ENCODE results near the gene BTBD9. TPM values are rescaled to one million over a fixed set of nuclear protein-coding genes. Genes with fewer than 3 reads are reported as not detected.

Gene BTBD9
- total and polyA plus RNA-seq, 10 donors, result 1.2 to 43.1 (median 27.8) TPM

DNA sequence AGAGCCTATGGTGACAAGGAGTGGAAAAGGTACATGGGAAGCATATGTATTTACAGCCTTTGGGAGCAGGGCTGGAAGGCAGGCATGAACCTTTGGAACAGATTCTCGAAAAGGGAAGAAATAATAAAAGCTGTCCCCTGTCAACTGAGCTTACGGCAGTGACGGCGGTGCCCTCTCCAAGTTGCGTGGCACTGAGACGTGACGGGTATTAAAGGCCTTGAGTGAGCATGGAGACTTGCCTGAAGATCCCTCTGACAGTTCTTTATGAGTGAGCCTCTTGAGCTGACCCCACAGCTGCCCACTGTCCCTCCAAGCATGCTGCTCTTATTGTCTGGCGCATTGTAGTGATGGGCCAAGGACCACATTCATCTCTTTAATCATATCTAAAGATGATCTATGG, 431.7 kb downstream of the BTBD9 start:
- no peaks in the 10 kb centered on the region for H3K36me3 ChIP-seq
- no peaks in the 10 kb centered on the region for H3K27me3 ChIP-seq (replicated peaks in 1 of 7)
- TF ChIP-seq POLR2A (IDR thresholded peaks at IDR 0.05) (no peak), POLR2AphosphoS5 (IDR thresholded peaks at IDR 0.05) (no peak)
- no peaks in the 10 kb centered on the region for H3K9me3 ChIP-seq
- intact Hi-C loops (cut with DNase I; ENCODE audit: low total_unique reads), result no loop called here
- no peak overlapping the region for H3K4me3 ChIP-seq
- WGBS, 5 donors, result 91 to 98% (median 95%) methylated on average over 8 of the region's 8 CpGs
- peaks cover 4 to 17% (median 9%) of the 10 kb centered on the region in 6 donors for H3K4me1 ChIP-seq
- DNase-seq, result no peak
- H3K27ac ChIP-seq, result no peak overlapping the region

DNA sequence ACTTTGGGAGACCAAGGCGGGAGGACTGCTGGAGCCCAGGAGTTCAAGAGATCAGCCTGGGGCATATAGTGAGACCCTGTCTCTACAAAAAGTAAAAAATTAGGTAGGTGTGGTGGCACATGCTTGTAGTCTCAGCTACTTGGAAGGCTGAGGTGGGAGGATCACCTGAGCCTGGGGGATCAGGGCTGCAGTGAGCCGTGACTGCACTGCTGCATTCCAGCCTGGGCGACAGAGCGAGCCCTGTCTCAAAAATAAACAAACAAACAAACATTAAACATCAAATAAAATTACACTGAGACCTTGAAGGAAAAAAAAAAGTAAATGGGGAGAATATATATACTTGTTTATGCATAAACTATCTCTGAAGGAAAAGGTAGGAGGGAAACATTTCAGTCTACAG, 432.4 kb downstream of the BTBD9 start:
- TF ChIP-seq, protein P1, sequence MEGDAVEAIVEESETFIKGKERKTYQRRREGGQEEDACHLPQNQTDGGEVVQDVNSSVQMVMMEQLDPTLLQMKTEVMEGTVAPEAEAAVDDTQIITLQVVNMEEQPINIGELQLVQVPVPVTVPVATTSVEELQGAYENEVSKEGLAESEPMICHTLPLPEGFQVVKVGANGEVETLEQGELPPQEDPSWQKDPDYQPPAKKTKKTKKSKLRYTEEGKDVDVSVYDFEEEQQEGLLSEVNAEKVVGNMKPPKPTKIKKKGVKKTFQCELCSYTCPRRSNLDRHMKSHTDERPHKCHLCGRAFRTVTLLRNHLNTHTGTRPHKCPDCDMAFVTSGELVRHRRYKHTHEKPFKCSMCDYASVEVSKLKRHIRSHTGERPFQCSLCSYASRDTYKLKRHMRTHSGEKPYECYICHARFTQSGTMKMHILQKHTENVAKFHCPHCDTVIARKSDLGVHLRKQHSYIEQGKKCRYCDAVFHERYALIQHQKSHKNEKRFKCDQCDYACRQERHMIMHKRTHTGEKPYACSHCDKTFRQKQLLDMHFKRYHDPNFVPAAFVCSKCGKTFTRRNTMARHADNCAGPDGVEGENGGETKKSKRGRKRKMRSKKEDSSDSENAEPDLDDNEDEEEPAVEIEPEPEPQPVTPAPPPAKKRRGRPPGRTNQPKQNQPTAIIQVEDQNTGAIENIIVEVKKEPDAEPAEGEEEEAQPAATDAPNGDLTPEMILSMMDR (IDR thresholded peaks at IDR 0.05 in 8 of 11, conservative IDR thresholded peaks at IDR 0.05 in 3 of 11), result no peak
- TF ChIP-seq POLR2A (IDR thresholded peaks at IDR 0.05), result no peak
- TF ChIP-seq POLR2AphosphoS5 (IDR thresholded peaks at IDR 0.05), result no peak
- intact Hi-C loops (cut with DNase I; ENCODE audit: low total_unique reads), result no loop called here
- 95 to 98% (median 97%) methylated on average over 4 of the region's 4 CpGs for WGBS, 5 donors
- Histone ChIP-seq H3K27ac (no peak overlapping the region), H3K36me3 (no peaks in the 10 kb centered on the region), H3K4me3 (no peak overlapping the region), H3K9me3 (no peaks in the 10 kb centered on the region), H3K27me3 (replicated peaks in 1 of 7) (no peaks in the 10 kb centered on the region), H3K4me1 (peaks cover 0 to 11% (median 3%) of the 10 kb centered on the region in 6 donors)
- no peak for DNase-seq

DNA sequence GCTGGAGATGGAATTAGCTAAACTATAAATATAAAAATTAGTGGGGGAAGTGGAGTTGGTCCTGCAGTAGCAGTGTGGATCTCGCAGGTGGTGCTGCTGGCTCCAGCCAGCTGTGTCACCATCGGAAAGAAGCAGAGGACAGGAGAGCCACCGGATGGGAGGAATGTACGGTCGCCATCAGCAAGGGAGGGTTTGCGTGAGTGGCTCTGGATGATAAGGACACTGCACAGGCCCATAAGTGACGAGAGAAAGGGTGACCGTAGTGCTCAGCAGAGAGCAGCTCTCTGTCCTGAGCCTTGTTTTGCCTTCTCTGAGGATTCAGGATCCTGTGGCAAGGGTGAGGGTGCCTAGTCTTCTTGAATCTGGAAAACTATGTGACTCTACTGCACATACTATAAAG, 441.5 kb downstream of the BTBD9 start:
- WGBS, 5 donors, result 90 to 97% (median 96%) methylated on average over 8 of the region's 8 CpGs
- intact Hi-C loops (cut with DNase I; ENCODE audit: low total_unique reads), result no loop called here
- no peak for TF ChIP-seq POLR2AphosphoS5 (IDR thresholded peaks at IDR 0.05)
- TF ChIP-seq, protein P1 (IDR thresholded peaks at IDR 0.05 in 8 of 11, conservative IDR thresholded peaks at IDR 0.05 in 3 of 11), result no peak
- no peak for TF ChIP-seq POLR2A (IDR thresholded peaks at IDR 0.05)
- no peaks in the 10 kb centered on the region for H3K9me3 ChIP-seq
- H3K27me3 ChIP-seq (replicated peaks in 1 of 7), result no peaks in the 10 kb centered on the region
- H3K4me1 ChIP-seq, result no peaks in the 10 kb centered on the region
- DNase-seq, result no peak
- peaks cover 0 to 8% (median 0%) of the 10 kb centered on the region in 6 donors for H3K36me3 ChIP-seq
- H3K27ac ChIP-seq, result no peak overlapping the region
- H3K4me3 ChIP-seq, result no peak overlapping the region

DNA sequence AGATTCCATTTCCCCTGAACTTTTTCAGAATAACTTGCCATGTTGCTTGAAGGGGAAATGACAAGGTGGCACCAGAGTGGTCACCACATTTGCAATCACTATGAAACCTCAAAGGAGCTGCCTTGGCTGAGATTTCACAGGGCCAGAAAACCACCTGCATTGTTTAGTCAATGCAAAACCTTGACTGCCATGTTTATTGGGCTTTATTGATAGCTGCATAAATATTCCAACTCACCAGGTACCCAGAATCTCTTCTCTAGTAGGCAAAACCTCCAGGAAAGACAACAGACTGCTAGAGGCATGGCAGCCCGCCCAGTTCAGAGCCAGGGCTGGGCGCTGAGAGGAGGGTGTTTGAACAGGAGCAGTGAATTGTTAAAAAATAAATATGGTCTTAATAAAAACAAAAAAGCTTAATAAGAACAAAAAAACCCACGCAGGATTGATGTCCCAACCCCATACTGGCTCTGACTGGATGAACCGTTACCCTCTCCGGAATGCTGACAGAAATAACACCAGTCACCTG, 444.6 kb downstream of the BTBD9 start:
- no peaks in the 10 kb centered on the region for H3K9me3 ChIP-seq
- intact Hi-C loops (cut with DNase I; ENCODE audit: low total_unique reads), result no loop called here
- TF ChIP-seq POLR2A (IDR thresholded peaks at IDR 0.05) (no peak), POLR2AphosphoS5 (IDR thresholded peaks at IDR 0.05) (no peak)
- TF ChIP-seq, protein P1 (IDR thresholded peaks at IDR 0.05 in 8 of 11, conservative IDR thresholded peaks at IDR 0.05 in 3 of 11), result no peak

More for the DNA sequence above, 444.6 kb downstream of the BTBD9 start:
- no peak overlapping the region for H3K4me3 ChIP-seq
- no peak overlapping the region for H3K27ac ChIP-seq
- no peaks in the 10 kb centered on the region for H3K27me3 ChIP-seq (replicated peaks in 1 of 7)
- peaks cover 0 to 21% (median 0%) of the 10 kb centered on the region in 6 donors for H3K36me3 ChIP-seq
- 92 to 98% (median 95%) methylated on average over 5 of the region's 5 CpGs for WGBS, 5 donors
- no peaks in the 10 kb centered on the region for H3K4me1 ChIP-seq
- DNase-seq, result no peak
